ENCODE data around the gene ZNF556. TPM values are rescaled to one million over a fixed set of nuclear protein-coding genes. Genes with fewer than 3 reads are reported as not detected.

ZNF556 gene
- total RNA-seq, 2 experiments from 2014 or later, result not detected

- ChIA-PET POLR2A (interaction anchor here (0.6 kb wide), 1 partner anchor 10 kb away, joined by 3 read pairs; no protein-coding TSS in a partner anchor), CTCF (interaction anchor here (0.6 to 1.2 kb wide), 12 partner anchors 9 to 379 kb away, joined by 3 to 6 read pairs (median 4); partner anchors contain the start of gene ZNF554)
- Mint-ChIP-seq H3K27ac (peak within 1 kb of the TSS; percentile 82), H3K4me1 (ENCODE audit: low read depth) (peaks cover 11% of the 10 kb centered on the region), H3K4me3 (peak within 1 kb of the TSS; percentile 83), H3K9me3 (ENCODE audit: insufficient read depth) (peaks cover 12% of the 10 kb centered on the region), H3K27me3 (ENCODE audit: low read depth) (peaks cover 3% of the 10 kb centered on the region), H3K36me3 (ENCODE audit: low read depth) (peaks cover 20% of the 10 kb centered on the region)
- ATAC-seq (peak; percentile 99), DNase-seq (peak; percentile 98)
Measured at GRCh38 chr19:2840794-2841791, 26.0 kb upstream of the ZNF556 start, which contains the start of gene ZNF555. Gene ZNF555 (plus strand): TSS chr19:2841475. CDS start chr19:2841573, 98 bp downstream.

GRCh38 chr19:2841855-2842574, 25.1 kb upstream of the ZNF556 start:
- ATAC-seq, result peak; percentile 4
- peaks cover 3% of the 10 kb centered on the region for H3K9me3 Mint-ChIP-seq (ENCODE audit: insufficient read depth)
- POLR2A ChIA-PET, result interaction anchor here (0.6 kb wide), 1 partner anchor 9 kb away, joined by 3 read pairs; no protein-coding TSS in a partner anchor

GRCh38 chr19:2845107-2845506, 22.0 kb upstream of the ZNF556 start:
- H3K36me3 Mint-ChIP-seq (ENCODE audit: low read depth), result peaks cover 16% of the 10 kb centered on the region
- ChIA-PET POLR2A (no interaction called here), CTCF (interaction anchor here (1.3 kb wide), 1 partner anchor 584 kb away, joined by 3 read pairs; no protein-coding TSS in a partner anchor)
- no peak overlapping the region for H3K27ac Mint-ChIP-seq
- peaks cover 3% of the 10 kb centered on the region for H3K27me3 Mint-ChIP-seq (ENCODE audit: low read depth)
- ATAC-seq (no peak), DNase-seq (no peak)
- peaks cover 9% of the 10 kb centered on the region for H3K9me3 Mint-ChIP-seq (ENCODE audit: insufficient read depth)
- H3K4me3 Mint-ChIP-seq, result no peak overlapping the region
- peaks cover 13% of the 10 kb centered on the region for H3K4me1 Mint-ChIP-seq (ENCODE audit: low read depth)

More at GRCh38 chr19:2841855-2842574, 25.1 kb upstream of the ZNF556 start:
- H3K4me1 Mint-ChIP-seq (ENCODE audit: low read depth), result peaks cover 11% of the 10 kb centered on the region
- peak overlapping the region; percentile 13 for H3K27ac Mint-ChIP-seq
- DNase-seq, result no peak
- peak overlapping the region; percentile 51 for H3K4me3 Mint-ChIP-seq
- peaks cover 11% of the 10 kb centered on the region for H3K36me3 Mint-ChIP-seq (ENCODE audit: low read depth)
- CTCF ChIA-PET, result interaction anchor here (1.0 to 1.2 kb wide), 7 partner anchors 18 to 194 kb away, joined by 3 to 6 read pairs (median 5); partner anchors contain the start of gene ZNF554
- peaks cover 3% of the 10 kb centered on the region for H3K27me3 Mint-ChIP-seq (ENCODE audit: low read depth)

GRCh38 chr19:2846180-2846894, 20.8 kb upstream of the ZNF556 start:
- DNase-seq (no peak), ATAC-seq (no peak)
- H3K4me3 Mint-ChIP-seq, result no peak overlapping the region
- H3K27ac Mint-ChIP-seq, result no peak overlapping the region
- POLR2A ChIA-PET, result no interaction called here
- CTCF ChIA-PET, result no interaction called here
- H3K36me3 Mint-ChIP-seq (ENCODE audit: low read depth), result peaks cover 25% of the 10 kb centered on the region
- H3K27me3 Mint-ChIP-seq (ENCODE audit: low read depth), result peaks cover 3% of the 10 kb centered on the region
- peaks cover 16% of the 10 kb centered on the region for H3K4me1 Mint-ChIP-seq (ENCODE audit: low read depth)
- peaks cover 17% of the 10 kb centered on the region for H3K9me3 Mint-ChIP-seq (ENCODE audit: insufficient read depth)

GRCh38 chr19:2847507-2847906, 19.6 kb upstream of the ZNF556 start:
- POLR2A ChIA-PET, result no interaction called here
- H3K36me3 Mint-ChIP-seq (ENCODE audit: low read depth), result peaks cover 35% of the 10 kb centered on the region
- peaks cover 22% of the 10 kb centered on the region for H3K9me3 Mint-ChIP-seq (ENCODE audit: insufficient read depth)
- ATAC-seq (no peak), DNase-seq (no peak)
- H3K4me1 Mint-ChIP-seq (ENCODE audit: low read depth), result peaks cover 12% of the 10 kb centered on the region
- peaks cover under 1% of the 10 kb centered on the region for H3K27me3 Mint-ChIP-seq (ENCODE audit: low read depth)
- H3K27ac Mint-ChIP-seq, result no peak overlapping the region
- no peak overlapping the region for H3K4me3 Mint-ChIP-seq
- CTCF ChIA-PET, result no interaction called here

- Mint-ChIP-seq H3K9me3 (ENCODE audit: insufficient read depth) (peaks cover 31% of the 10 kb centered on the region), H3K4me3 (no peak overlapping the region), H3K27ac (no peak overlapping the region), H3K27me3 (ENCODE audit: low read depth) (no peaks in the 10 kb centered on the region), H3K36me3 (ENCODE audit: low read depth) (peaks cover 42% of the 10 kb centered on the region), H3K4me1 (ENCODE audit: low read depth) (peaks cover 8% of the 10 kb centered on the region)
- no peak for ATAC-seq
- no peak for DNase-seq
- CTCF ChIA-PET, result no interaction called here
- POLR2A ChIA-PET, result no interaction called here
Measured at GRCh38 chr19:2848616-2849015, 18.5 kb upstream of the ZNF556 start.

- POLR2A ChIA-PET, result interaction anchor here (0.6 kb wide), 2 partner anchors 9 to 740 kb away, joined by 3 read pairs; no protein-coding TSS in a partner anchor
- Mint-ChIP-seq H3K4me1 (ENCODE audit: low read depth) (peaks cover 8% of the 10 kb centered on the region), H3K36me3 (ENCODE audit: low read depth) (peaks cover 54% of the 10 kb centered on the region), H3K27ac (no peak overlapping the region), H3K27me3 (ENCODE audit: low read depth) (no peaks in the 10 kb centered on the region), H3K4me3 (no peak overlapping the region), H3K9me3 (ENCODE audit: insufficient read depth) (peaks cover 46% of the 10 kb centered on the region)
- CTCF ChIA-PET, result interaction anchor here (0.9 kb wide), 1 partner anchor 283 kb away, joined by 3 read pairs; no protein-coding TSS in a partner anchor
- ATAC-seq (no peak), DNase-seq (no peak)
Measured at GRCh38 chr19:2850256-2850925, 16.7 kb upstream of the ZNF556 start.

- POLR2A ChIA-PET, result no interaction called here
- Mint-ChIP-seq H3K36me3 (ENCODE audit: low read depth) (peaks cover 60% of the 10 kb centered on the region), H3K27me3 (ENCODE audit: low read depth) (no peaks in the 10 kb centered on the region), H3K4me3 (no peak overlapping the region), H3K4me1 (ENCODE audit: low read depth) (peaks cover 20% of the 10 kb centered on the region), H3K9me3 (ENCODE audit: insufficient read depth) (peaks cover 55% of the 10 kb centered on the region), H3K27ac (no peak overlapping the region)
- ATAC-seq (no peak), DNase-seq (no peak)
- CTCF ChIA-PET, result interaction anchor here (1.4 kb wide), 1 partner anchor 12 kb away, joined by 4 read pairs; the partner anchor contains the start of gene ZNF555
Measured at GRCh38 chr19:2852598-2852997, 14.5 kb upstream of the ZNF556 start.

- no peak overlapping the region for H3K27ac Mint-ChIP-seq
- ATAC-seq (no peak), DNase-seq (no peak)
- ChIA-PET CTCF (interaction anchor here (1.4 kb wide), 1 partner anchor 12 kb away, joined by 4 read pairs; the partner anchor contains the start of gene ZNF555), POLR2A (no interaction called here)
- H3K36me3 Mint-ChIP-seq (ENCODE audit: low read depth), result peaks cover 60% of the 10 kb centered on the region
- H3K4me3 Mint-ChIP-seq, result no peak overlapping the region
- H3K27me3 Mint-ChIP-seq (ENCODE audit: low read depth), result no peaks in the 10 kb centered on the region
- peaks cover 55% of the 10 kb centered on the region for H3K9me3 Mint-ChIP-seq (ENCODE audit: insufficient read depth)
- peaks cover 20% of the 10 kb centered on the region for H3K4me1 Mint-ChIP-seq (ENCODE audit: low read depth)
Measured at GRCh38 chr19:2853015-2853606, 14.0 kb upstream of the ZNF556 start.

GRCh38 chr19:2854849-2855248, 12.3 kb upstream of the ZNF556 start:
- ChIA-PET POLR2A (no interaction called here), CTCF (no interaction called here)
- ATAC-seq (no peak), DNase-seq (no peak)
- H3K36me3 Mint-ChIP-seq (ENCODE audit: low read depth), result peaks cover 62% of the 10 kb centered on the region
- peaks cover 56% of the 10 kb centered on the region for H3K9me3 Mint-ChIP-seq (ENCODE audit: insufficient read depth)
- H3K4me3 Mint-ChIP-seq, result no peak overlapping the region
- H3K27me3 Mint-ChIP-seq (ENCODE audit: low read depth), result no peaks in the 10 kb centered on the region
- no peak overlapping the region for H3K27ac Mint-ChIP-seq
- H3K4me1 Mint-ChIP-seq (ENCODE audit: low read depth), result peaks cover 20% of the 10 kb centered on the region

Measured in activated CD8-positive, alpha-beta T cell treated with anti-CD3 and anti-CD28 coated beads, Interleukin-2, amount 10 ng/mL, durations not matched to agents 7 days and 5 days (primary cell).